SJSA1 (cell line): ENCODE data around the gene DHTKD1. TPM values are rescaled to one million over a fixed set of nuclear protein-coding genes. Genes with fewer than 3 reads are reported as not detected.
"Not testable (repeated sequence)": the region's sequence is repeated elsewhere in the genome, so short reads cannot be mapped to it uniquely, and the experiment has no call there.

Source experiments
- DNase-seq, 2 experiments: peaks; one replicate each; pipeline ENCODE4 v3.0.0-alpha.2; 2015 to 2020; ENCODE audit warnings: low spot score in 2 of 2, low read depth in 1 of 2
- H3K27ac ChIP-seq: fragments of 250-450 bp; sonication (Bioruptor Pico); 2 replicates; pipeline ENCODE4 v1.5.1; 2020; ENCODE audit warnings: mild to moderate bottlenecking, moderate library complexity
- H3K27me3 ChIP-seq: fragments of 250-450 bp; sonication (Bioruptor Pico); replicated peaks from 2 replicates; pipeline ENCODE4 v1.5.1; 2020; ENCODE audit warnings: mild to moderate bottlenecking, moderate library complexity
- H3K36me3 ChIP-seq: fragments of 250-450 bp; sonication (Bioruptor Pico); 2 replicates; pipeline ENCODE4 v1.5.1; 2020; ENCODE audit warnings: mild to moderate bottlenecking
- H3K4me1 ChIP-seq: fragments of 250-450 bp; sonication (Bioruptor Pico); replicated peaks from 2 replicates; pipeline ENCODE4 v1.6.1; 2021; ENCODE audit warnings: mild to moderate bottlenecking
- H3K4me3 ChIP-seq: fragments of 250-450 bp; sonication (Bioruptor Pico); 2 replicates; pipeline ENCODE4 v1.5.1; 2020; ENCODE audit warnings: mild to moderate bottlenecking
- H3K9me3 ChIP-seq: fragments of 250-450 bp; sonication (Bioruptor Pico); replicated peaks from 2 replicates; pipeline ENCODE4 v1.5.1; 2020; ENCODE audit warnings: mild to moderate bottlenecking
- total RNA-seq: library from RNA; depleted of rRNA; stranded (reverse); fragments of >200 nt; shearing (Covaris generic); gene quantifications from 2 replicates; pipeline ENCODE4 v1.2.3, GENCODE V29; 2014

DHTKD1 gene
- total RNA-seq, 1 experiment from 2014 or later: 19.0 TPM

GRCh38 chr10:12088919-12089318, 20.2 kb downstream of the DHTKD1 start:
- Histone ChIP-seq H3K36me3 (peaks cover 46% of the 10 kb centered on the region), H3K9me3 (no peaks in the 10 kb centered on the region), H3K27ac (no peak overlapping the region), H3K4me1 (no peaks in the 10 kb centered on the region), H3K27me3 (no peaks in the 10 kb centered on the region), H3K4me3 (no peak overlapping the region)
- no peak for DNase-seq

GRCh38 chr10:12091421-12091820, 22.7 kb downstream of the DHTKD1 start:
- no peak overlapping the region for H3K4me3 ChIP-seq
- H3K9me3 ChIP-seq: no peaks in the 10 kb centered on the region
- H3K27ac ChIP-seq: no peak overlapping the region
- no peaks in the 10 kb centered on the region for H3K4me1 ChIP-seq
- peaks cover 48% of the 10 kb centered on the region for H3K36me3 ChIP-seq
- DNase-seq: no peak
- H3K27me3 ChIP-seq: no peaks in the 10 kb centered on the region

GRCh38 chr10:12097361-12097760, 28.6 kb downstream of the DHTKD1 start:
- not testable (repeated sequence) for DNase-seq, H3K27me3 ChIP-seq, H3K4me3 ChIP-seq, H3K4me1 ChIP-seq, H3K27ac ChIP-seq, H3K9me3 ChIP-seq
- H3K36me3 ChIP-seq: peaks cover 61% of the 10 kb centered on the region

GRCh38 chr10:12097791-12098190, 29.0 kb downstream of the DHTKD1 start:
- H3K4me1 ChIP-seq: no peaks in the 10 kb centered on the region
- DNase-seq: no peak
- no peaks in the 10 kb centered on the region for H3K9me3 ChIP-seq
- H3K4me3 ChIP-seq: no peak overlapping the region
- H3K27ac ChIP-seq: no peak overlapping the region
- no peaks in the 10 kb centered on the region for H3K27me3 ChIP-seq
- H3K36me3 ChIP-seq: peaks cover 61% of the 10 kb centered on the region

- Histone ChIP-seq H3K27ac (no peak overlapping the region), H3K27me3 (no peaks in the 10 kb centered on the region), H3K4me1 (no peaks in the 10 kb centered on the region), H3K9me3 (no peaks in the 10 kb centered on the region), H3K36me3 (peaks cover 59% of the 10 kb centered on the region), H3K4me3 (no peak overlapping the region)
- no peak for DNase-seq
These were observed 30.2 kb downstream of the DHTKD1 start for GRCh38 chr10:12098966-12099365.

GRCh38 chr10:12103802-12104201, 35.0 kb downstream of the DHTKD1 start:
- Histone ChIP-seq H3K9me3 (no peaks in the 10 kb centered on the region), H3K4me1 (no peaks in the 10 kb centered on the region), H3K4me3 (no peak overlapping the region), H3K27ac (no peak overlapping the region), H3K27me3 (no peaks in the 10 kb centered on the region), H3K36me3 (peaks cover 53% of the 10 kb centered on the region)
- DNase-seq: no peak

- Histone ChIP-seq H3K4me1 (no peaks in the 10 kb centered on the region), H3K36me3 (peaks cover 41% of the 10 kb centered on the region), H3K27ac (no peak overlapping the region), H3K27me3 (no peaks in the 10 kb centered on the region), H3K4me3 (no peak overlapping the region), H3K9me3 (no peaks in the 10 kb centered on the region)
- no peak for DNase-seq
These were observed 39.0 kb downstream of the DHTKD1 start for GRCh38 chr10:12107781-12108180.

- Histone ChIP-seq H3K9me3 (no peaks in the 10 kb centered on the region), H3K36me3 (peaks cover 42% of the 10 kb centered on the region), H3K27me3 (no peaks in the 10 kb centered on the region), H3K4me3 (no peak overlapping the region), H3K4me1 (no peaks in the 10 kb centered on the region), H3K27ac (no peak overlapping the region)
- no peak for DNase-seq
These were observed 40.5 kb downstream of the DHTKD1 start for GRCh38 chr10:12109286-12109685.

GRCh38 chr10:12111528-12111927, 42.8 kb downstream of the DHTKD1 start:
- no peak overlapping the region for H3K27ac ChIP-seq
- DNase-seq: no peak
- H3K4me1 ChIP-seq: no peaks in the 10 kb centered on the region
- no peaks in the 10 kb centered on the region for H3K9me3 ChIP-seq
- H3K36me3 ChIP-seq: peaks cover 29% of the 10 kb centered on the region
- H3K4me3 ChIP-seq: no peak overlapping the region
- no peaks in the 10 kb centered on the region for H3K27me3 ChIP-seq

- Histone ChIP-seq H3K27me3 (no peaks in the 10 kb centered on the region), H3K27ac (no peak overlapping the region), H3K4me1 (no peaks in the 10 kb centered on the region), H3K36me3 (peaks cover 32% of the 10 kb centered on the region), H3K9me3 (no peaks in the 10 kb centered on the region), H3K4me3 (no peak overlapping the region)
- no peak for DNase-seq
These were observed 44.9 kb downstream of the DHTKD1 start for GRCh38 chr10:12113627-12114026.

GRCh38 chr10:12121673-12122072, 52.9 kb downstream of the DHTKD1 start:
- no peak for DNase-seq
- H3K36me3 ChIP-seq: peaks cover 34% of the 10 kb centered on the region
- no peaks in the 10 kb centered on the region for H3K27me3 ChIP-seq
- no peak overlapping the region for H3K27ac ChIP-seq
- no peaks in the 10 kb centered on the region for H3K4me1 ChIP-seq
- no peaks in the 10 kb centered on the region for H3K9me3 ChIP-seq
- no peak overlapping the region for H3K4me3 ChIP-seq

- peak within 1 kb of the TSS; percentile 78 for H3K27ac ChIP-seq
- H3K36me3 ChIP-seq: peaks cover 20% of the 10 kb centered on the region
- DNase-seq: peak; percentile 80 to 96
- H3K9me3 ChIP-seq: no peaks in the 10 kb centered on the region
- H3K27me3 ChIP-seq: no peaks in the 10 kb centered on the region
- H3K4me1 ChIP-seq: peaks cover 3% of the 10 kb centered on the region; the same call in 1 of the 2 replicates
- H3K4me3 ChIP-seq: peak within 1 kb of the TSS; percentile 93
These were observed 60.7 kb downstream of the DHTKD1 start, which contains the start of gene SEC61A2 for GRCh38 chr10:12129222-12130111. TSS of gene SEC61A2 (plus strand) at chr10:12129677. CDS start at chr10:12129788, 111 bp downstream.

GRCh38 chr10:12130237-12130872, 61.6 kb downstream of the DHTKD1 start:
- Histone ChIP-seq H3K36me3 (peaks cover 21% of the 10 kb centered on the region), H3K4me3 (peak overlapping the region; percentile 93), H3K9me3 (no peaks in the 10 kb centered on the region), H3K27ac (no peak overlapping the region), H3K27me3 (no peaks in the 10 kb centered on the region), H3K4me1 (peaks cover 3% of the 10 kb centered on the region; the same call in 1 of the 2 replicates)
- peak; percentile 62 to 66 for DNase-seq

- H3K27ac ChIP-seq: no peak overlapping the region
- DNase-seq: no peak
These were observed 66.9 kb downstream of the DHTKD1 start for GRCh38 chr10:12135631-12136030.

More at GRCh38 chr10:12135631-12136030, 66.9 kb downstream of the DHTKD1 start:
- no peaks in the 10 kb centered on the region for H3K27me3 ChIP-seq
- no peak overlapping the region for H3K4me3 ChIP-seq
- H3K36me3 ChIP-seq: peaks cover 49% of the 10 kb centered on the region
- no peaks in the 10 kb centered on the region for H3K9me3 ChIP-seq
- H3K4me1 ChIP-seq: peaks cover under 1% of the 10 kb centered on the region; the same call in 1 of the 2 replicates
